GM19238 (cell line): Measurements from ENCODE around the gene PIK3R5.
"Not testable (repeated sequence)": the region's sequence is repeated elsewhere in the genome, so short reads cannot be mapped to it uniquely, and the experiment has no call there.

Experiments used
- DNase-seq: peaks from one replicate; pipeline ENCODE4 v3.0.0; 2011; ENCODE audit warnings: low spot score; ENCODE audit not compliant: insufficient read length

The PIK3R5 gene

GRCh38 chr17:8986295-8986694, 20.8 kb upstream of the PIK3R5 start:
- DNase-seq = no peak

DNA sequence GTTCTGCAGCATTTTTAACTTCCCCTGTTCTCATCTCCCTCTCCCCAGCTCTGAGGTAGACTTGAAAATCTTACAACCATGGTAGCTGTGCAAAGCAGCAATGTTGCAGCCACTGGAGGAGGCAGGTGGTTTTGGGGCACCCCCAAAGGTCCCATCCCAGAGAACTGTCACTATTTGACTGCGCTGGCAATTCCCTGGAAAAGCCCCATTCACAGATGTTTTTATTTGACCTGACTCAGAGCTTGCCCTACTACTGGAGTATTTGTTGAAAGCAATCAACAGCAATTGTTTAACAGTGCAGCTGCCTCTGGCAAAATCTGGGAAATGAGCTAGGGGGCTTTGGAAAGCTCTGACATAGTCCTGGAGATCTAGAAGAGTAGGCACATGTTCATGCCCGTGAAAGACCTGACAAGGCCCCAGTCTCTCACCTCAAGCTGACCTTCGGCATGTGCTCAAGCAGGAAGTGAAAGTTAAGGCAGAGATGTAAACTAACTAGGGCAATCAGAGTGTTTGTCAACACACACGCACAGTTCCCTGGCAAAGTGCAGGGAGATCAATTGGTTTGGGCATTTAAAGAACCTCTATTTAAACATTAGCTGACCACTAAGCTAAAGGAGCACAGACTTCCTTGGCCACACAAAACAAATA, 19.7 kb upstream of the PIK3R5 start:
- DNase-seq = no peak

GRCh38 chr17:8984225-8984624, 18.7 kb upstream of the PIK3R5 start:
- DNase-seq = not testable (repeated sequence)

GRCh38 chr17:8981443-8981842, 15.9 kb upstream of the PIK3R5 start:
- no peak for DNase-seq

GRCh38 chr17:8979715-8980114, 14.2 kb upstream of the PIK3R5 start:
- no peak for DNase-seq

DNA sequence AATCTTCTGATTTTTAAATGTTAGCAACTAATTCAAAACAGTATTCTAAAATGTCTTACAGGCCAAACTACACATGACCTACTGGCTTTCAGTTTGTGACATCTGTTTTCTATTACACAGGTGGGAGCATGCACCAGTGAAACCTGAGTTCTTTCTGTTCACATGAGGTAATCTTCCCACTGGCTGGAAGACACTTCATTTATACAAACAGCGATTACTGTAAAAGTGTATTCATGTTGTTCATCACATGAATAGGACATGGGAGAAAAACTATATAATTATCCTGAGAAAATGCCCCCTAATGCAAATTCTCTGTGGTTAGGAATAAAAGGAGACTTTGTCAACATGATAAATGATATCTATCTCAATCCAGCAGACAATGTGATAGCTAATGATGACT, 11.1 kb upstream of the PIK3R5 start:
- no peak for DNase-seq

GRCh38 chr17:8975091-8975725, 9.7 kb upstream of the PIK3R5 start:
- no peak for DNase-seq

- no peak for DNase-seq
Observed at GRCh38 chr17:8969901-8970300, 4.4 kb upstream of the PIK3R5 start.

DNA sequence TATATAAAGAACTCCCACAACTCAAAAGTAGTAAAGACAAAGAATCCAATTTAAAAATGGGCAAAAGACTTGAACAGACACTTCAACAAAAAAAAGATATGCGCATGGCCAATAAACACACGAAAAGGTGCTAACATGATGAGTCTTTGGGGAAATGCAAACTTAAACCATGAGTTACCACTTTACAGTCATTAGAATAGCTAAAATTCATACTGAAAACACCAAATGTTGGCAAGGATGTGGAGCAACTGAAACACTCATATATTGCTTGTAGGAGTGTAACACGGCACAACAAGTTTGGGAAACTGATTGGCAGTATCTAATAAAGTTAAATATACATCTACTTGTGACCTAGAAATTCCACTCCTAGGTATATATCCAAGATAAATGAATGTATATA, 3.0 kb upstream of the PIK3R5 start:
- DNase-seq = no peak

DNA sequence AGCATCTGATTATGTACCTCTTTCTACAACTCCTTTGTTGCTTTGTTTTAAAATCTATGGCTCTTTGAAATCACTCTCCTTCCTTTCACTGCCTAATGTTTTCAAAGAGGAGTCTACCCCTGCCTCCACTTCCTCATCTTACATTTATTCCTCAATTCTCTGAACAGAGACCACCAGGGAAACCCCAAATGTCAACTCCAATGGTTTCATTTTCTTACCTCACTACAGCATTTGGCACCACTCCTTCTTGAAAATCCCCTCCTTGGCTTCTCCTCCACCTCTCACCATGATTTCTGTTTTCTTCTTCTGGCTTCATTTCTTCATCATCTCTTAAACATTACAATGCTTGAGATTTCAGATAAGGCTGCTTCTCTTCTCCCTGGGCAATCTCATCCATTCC, 2.4 kb upstream of the PIK3R5 start:
- DNase-seq = no peak

GRCh38 chr17:8966926-8967325, 1.4 kb upstream of the PIK3R5 start:
- no peak for DNase-seq

GRCh38 chr17:8964801-8965393, 610 bp downstream of the PIK3R5 start:
- no peak for DNase-seq

DNA sequence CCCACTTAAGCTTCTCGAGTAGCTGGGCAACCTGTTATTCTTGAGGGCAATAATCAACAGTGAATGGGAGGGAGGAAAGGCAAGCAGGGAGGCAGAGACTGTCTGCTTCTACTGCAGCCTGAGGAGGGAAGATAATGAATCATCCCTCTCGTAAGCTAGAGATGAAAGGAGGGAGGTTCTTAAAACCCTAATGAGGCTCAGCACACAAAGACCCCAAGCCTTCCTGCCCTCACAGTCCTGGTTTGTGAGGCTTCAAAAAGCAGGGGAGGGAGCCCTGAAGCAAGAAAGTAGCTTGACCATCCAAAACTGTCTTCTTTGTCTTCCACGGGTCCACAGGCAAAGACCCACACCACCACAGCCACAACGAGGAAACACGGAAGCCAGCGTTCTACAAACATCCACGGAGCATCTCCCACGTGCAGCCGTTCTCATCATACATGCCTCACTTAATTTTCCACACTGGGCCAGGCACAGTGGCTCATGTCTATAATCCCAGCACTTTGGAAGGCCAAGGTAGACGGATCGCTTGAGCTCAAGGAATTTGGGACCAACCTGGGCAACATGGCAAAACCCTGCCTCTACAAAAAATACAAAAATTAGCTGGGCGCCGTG, 1.8 kb downstream of the PIK3R5 start:
- no peak for DNase-seq

DNA sequence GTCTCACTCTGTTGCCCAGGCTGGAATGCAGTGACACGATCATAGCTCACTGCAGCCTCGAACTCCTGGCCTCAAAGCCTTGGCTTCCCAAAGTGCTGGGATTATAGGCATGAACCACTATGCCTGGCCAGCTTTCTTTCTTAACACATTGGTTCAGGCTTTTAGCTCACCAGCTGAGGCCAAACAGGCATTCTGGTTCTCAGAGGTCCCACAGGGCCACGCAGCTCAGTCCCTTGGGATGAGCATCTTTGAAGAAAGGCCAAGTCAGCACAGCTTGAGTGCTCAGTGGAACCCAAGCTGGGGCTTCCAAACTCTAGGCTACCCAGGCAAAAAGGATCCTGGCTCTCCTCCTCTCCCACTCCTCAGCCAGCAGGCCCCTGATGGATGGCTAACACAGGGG, 2.5 kb downstream of the PIK3R5 start:
- no peak for DNase-seq

DNA sequence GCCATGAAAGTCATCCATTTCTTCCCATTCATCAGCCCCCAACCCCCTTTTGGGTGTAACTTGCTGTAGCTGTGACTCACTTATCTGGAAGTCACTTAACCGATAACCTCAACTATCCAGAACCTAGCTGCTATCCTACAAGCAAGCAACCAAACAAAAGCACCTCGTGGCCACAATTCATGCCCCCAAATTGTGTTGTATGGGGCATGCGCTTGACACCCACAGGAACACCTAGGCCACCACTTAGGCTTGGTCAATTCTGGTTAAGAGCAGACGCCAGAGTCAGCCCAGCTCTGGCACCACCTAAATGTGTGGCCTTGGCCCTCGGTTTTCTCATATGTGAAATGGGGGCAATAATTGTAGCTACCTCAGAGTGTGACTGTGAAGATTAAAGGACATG, 3.7 kb downstream of the PIK3R5 start:
- no peak for DNase-seq

DNA sequence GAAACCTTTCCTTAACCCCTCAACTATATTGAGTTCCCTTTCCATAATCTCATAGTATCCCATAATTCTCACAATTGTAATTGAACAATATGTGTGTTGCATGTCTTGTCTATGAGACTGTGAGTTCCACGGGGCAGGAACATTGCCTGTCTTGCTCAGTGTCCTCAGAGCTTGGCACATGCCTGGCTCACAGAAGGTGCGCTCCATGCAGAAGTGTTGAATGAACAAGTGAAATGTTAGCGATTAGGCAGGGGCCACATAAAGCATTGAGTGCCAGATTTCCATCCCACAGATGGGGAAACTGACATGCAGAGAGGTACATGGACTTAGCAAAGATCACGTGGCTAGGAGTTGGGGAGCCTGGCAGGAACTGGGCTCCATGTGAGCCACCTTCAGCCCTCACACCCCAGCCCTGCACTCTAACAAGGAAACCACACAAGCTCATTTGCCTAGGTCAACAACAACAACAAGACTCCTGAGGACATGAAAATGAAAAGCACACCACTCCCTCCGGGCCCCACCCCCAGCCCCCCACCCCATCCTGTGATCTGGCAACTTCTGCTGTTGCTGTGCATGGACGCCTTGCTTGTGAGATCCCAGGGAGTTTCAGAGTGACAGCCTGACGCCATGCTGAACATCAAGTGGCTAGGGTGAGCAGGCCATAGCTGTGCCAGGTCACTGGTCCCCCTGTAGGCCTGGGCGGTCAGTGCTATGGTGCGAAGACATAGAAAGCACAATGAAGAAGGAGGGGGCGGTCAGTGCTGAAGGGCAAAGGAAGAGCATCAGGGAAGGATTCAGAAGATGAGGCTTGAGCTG, 5.0 kb downstream of the PIK3R5 start:
- DNase-seq = no peak

GRCh38 chr17:8959312-8959918, 6.1 kb downstream of the PIK3R5 start:
- no peak for DNase-seq

DNA sequence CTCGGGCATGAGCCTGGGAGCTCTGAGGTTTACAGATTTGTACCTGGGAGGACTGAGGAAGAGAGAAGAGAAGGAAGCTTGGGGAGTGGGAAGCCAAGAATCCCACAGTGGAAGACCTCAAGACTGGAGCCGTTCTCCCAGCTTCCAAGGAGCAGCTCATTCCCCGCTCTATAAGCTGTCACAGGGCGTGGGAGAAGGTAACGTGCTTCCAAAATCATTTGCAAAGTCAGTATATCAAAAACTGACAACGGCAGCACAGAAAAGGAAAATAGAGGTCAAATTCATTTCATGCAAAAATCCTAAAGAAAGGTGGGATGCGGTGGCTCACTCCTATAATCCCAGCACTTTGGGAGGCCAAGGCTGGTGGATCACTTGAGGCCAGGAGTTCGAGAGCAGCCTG, 7.8 kb downstream of the PIK3R5 start:
- no peak for DNase-seq

GRCh38 chr17:8956465-8956902, 9.0 kb downstream of the PIK3R5 start:
- no peak for DNase-seq

- DNase-seq = no peak
Observed at GRCh38 chr17:8955021-8955959, 10.2 kb downstream of the PIK3R5 start.
